GM12873 (cell line): ENCODE data around the gene MAD1L1.

Experiments
- TF ChIP-seq, protein P1 (sequence below): IDR thresholded peaks from 2 replicates; pipeline ENCODE4 v1.5.1; 2012; ENCODE audit warnings: low read depth, mild to moderate bottlenecking, moderate library complexity, low read length, control low read depth; ENCODE audit not compliant: insufficient read depth; ENCODE audit errors: missing control alignments

The MAD1L1 gene

DNA sequence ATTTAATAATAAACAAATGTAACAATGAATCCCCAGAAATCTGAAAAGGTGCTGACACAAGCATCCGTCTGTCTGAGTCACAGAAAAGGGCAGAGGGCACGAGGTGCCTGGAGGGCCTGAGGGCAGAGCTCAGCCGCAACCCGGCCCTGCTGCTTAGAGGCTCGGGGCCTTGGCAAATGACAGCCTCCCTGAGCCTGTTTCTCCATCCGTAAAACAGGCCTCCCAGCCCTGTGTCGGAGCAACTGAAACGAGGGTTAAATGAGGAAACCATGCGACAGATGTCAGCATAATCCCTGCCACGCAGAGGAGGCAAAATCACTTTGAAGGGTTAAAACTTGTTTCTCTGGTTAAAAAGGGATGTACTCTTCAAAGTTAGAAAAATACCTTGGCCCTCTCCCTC lies 34.2 kb upstream of the MAD1L1 start:
- TF ChIP-seq, protein P1, sequence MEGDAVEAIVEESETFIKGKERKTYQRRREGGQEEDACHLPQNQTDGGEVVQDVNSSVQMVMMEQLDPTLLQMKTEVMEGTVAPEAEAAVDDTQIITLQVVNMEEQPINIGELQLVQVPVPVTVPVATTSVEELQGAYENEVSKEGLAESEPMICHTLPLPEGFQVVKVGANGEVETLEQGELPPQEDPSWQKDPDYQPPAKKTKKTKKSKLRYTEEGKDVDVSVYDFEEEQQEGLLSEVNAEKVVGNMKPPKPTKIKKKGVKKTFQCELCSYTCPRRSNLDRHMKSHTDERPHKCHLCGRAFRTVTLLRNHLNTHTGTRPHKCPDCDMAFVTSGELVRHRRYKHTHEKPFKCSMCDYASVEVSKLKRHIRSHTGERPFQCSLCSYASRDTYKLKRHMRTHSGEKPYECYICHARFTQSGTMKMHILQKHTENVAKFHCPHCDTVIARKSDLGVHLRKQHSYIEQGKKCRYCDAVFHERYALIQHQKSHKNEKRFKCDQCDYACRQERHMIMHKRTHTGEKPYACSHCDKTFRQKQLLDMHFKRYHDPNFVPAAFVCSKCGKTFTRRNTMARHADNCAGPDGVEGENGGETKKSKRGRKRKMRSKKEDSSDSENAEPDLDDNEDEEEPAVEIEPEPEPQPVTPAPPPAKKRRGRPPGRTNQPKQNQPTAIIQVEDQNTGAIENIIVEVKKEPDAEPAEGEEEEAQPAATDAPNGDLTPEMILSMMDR: no peak

DNA sequence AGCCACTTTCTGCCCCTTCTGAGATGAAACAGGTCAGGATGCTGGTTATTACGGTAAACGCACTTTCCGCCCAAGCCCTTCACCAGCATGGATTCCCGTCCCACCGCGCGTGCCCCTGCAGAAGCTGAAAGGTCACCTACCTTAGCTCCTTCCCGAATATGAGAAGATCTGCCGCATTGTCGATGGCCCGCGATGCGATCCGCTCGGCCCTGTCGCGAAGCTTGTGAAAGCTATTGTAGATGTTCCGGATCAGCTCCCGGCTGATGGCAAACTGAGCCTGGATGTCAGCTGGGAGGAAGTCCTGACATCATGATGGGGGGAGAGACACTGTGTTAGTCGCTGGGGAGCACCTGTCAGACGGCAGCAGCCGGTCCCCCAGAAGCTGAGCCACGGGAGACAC lies 31.4 kb upstream of the MAD1L1 start:
- TF ChIP-seq, protein P1: no peak

DNA sequence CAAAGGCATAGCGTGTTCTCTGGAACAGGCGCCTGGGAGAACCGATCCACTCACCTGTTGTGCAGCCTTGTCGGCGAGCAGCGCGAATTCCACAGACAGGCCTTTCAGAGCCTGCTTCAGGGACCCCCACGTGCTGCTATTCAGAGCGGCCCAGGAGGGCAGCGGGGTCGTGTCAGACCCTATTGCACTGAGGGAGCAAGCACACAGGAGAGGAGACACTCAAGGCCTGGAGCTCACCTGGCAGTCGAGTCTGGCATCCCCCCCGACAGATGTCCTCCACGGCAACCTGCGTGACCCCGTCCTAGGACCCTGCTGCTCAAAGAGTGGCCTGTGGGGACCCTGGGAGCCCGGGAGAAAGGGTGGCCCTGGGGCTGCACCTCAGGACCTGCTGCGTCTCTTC lies 30.4 kb upstream of the MAD1L1 start:
- TF ChIP-seq, protein P1: no peak

DNA sequence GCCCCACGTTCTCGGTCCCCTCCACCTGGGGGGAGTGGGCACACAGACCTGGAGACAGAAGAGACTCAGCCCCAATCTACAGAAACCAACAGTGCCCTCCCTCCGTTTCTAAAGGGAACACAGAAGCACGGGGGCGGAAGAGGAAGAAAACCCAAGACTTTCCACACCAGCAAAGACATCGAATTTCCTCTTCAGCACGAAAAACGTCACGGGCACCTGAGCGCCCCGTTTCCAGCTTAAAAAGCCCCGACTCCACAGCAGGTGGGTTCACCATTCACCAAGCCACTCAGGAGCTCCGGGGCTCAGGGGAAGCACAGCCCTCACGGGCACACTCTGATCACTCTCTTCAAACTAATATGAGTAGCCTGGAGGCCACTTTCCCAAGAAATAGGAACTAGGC lies 28.9 kb upstream of the MAD1L1 start:
- TF ChIP-seq, protein P1: no peak

DNA sequence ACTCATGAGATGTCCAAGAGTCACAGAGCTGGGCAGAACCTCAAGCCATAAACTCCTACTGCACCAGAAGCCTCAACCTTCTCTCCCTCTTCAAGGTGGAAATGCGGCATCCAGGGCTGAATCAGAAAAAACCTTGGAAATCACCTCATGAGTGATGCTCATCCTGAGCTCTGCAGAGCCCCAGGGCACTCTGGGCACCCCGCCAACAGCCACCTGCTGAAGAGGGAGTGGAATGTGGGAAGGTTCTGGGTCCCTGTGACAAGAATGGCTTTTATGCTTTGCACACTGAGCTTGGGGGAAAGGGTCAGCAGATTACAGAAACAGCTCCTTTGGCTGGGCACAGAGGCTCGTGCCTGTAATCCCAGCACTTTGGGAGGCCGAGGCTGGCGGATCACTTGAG lies 28.1 kb upstream of the MAD1L1 start:
- TF ChIP-seq, protein P1: no peak

DNA sequence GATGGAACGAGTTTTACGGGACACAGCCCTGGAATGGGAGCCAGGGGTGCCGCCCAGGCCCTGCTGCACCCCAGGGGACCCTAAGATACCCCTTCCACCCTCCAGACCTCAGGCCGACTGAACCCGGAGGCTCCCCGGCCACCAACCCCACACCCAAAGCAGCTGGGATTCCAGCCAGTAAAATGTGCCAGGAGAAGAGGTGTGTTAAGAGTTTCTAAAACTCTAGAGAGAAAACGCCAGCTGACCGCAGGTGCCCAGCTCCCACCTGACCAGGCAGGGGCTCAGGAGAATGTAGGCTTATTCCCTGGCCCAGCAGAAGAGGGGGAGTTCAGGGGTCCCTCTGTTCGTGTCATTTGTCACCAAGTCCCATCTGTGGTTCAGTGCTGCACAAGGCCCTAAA lies 26.7 kb upstream of the MAD1L1 start:
- TF ChIP-seq, protein P1: no peak

DNA sequence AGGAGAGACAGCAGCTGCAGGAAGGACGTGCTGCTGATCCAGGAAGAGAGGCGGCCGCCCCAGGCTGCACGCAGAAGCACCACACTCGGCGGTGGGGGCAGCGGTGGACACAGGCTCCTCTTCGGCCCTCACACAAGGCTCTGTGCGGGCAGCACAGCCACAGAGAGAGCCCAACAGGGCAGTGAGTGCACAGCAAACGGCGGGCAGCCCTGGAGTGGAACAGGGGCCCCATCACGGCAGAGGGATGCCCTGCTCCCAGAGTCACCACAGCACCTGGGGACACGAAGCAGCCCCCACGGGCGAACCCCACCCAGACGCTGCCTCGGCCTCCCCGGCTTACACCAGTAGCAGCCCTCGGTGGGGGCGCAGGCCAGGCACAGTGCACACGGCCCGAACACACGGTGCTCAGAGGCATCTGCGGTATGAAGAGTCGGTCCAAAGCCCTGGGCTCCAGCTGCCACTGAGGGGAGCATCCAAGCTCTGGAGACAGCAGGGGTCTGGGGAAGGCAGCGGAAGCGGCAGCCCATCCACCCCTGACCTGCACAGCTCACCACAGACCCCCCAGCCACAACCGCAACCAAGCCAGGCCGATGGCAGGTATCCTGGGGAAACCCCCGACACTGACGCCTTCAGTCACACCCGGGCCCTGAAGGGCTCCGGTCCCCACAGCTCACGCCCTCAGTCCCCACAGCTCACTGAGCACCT lies 26.1 kb upstream of the MAD1L1 start:
- TF ChIP-seq, protein P1: no peak
